Stimulated activated CD4-positive, alpha-beta T cell treated with anti-CD3 and anti-CD28 coated beads, TNF-alpha, amount 100 ng/mL, for 48 hours (primary cell): ENCODE results near the gene FAF2.

ENCODE experiments used
- DNase-seq, 3 donors: peaks; one replicate each; pipeline ENCODE4 v3.0.0-alpha.2; 2020; ENCODE audit warnings: low read depth in 3 of 3

FAF2 gene

DNA sequence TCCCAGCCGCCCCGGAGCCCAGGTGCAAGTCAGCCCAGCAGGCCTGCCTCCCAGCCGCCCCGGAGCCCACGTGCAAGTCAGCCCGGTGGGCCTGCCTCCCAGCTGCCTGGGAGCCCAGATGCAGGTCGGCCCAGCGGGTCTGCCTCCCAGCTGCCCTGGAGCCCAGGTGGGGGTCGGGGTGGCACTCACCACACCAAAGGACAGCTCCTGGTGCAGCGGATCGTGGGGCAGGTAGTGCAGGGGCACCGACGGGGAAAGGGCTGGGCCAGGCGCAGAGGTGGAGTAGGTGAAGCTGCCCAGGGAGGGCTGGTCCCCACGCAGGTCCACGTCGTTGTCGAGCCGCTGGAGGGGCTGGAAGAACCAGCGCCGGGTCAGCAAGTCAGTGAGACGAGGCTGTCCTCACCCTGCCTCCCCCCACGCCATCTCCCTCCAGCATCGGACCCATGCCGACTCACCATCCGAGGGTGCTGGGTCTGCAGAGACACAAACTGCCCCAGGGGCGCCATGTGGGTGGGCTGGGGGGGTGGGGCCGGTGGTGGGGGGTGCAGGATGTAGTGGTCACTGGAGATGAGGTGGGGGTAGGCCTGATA, 82.3 kb downstream of the FAF2 start:
- DNase-seq = no peak

DNA sequence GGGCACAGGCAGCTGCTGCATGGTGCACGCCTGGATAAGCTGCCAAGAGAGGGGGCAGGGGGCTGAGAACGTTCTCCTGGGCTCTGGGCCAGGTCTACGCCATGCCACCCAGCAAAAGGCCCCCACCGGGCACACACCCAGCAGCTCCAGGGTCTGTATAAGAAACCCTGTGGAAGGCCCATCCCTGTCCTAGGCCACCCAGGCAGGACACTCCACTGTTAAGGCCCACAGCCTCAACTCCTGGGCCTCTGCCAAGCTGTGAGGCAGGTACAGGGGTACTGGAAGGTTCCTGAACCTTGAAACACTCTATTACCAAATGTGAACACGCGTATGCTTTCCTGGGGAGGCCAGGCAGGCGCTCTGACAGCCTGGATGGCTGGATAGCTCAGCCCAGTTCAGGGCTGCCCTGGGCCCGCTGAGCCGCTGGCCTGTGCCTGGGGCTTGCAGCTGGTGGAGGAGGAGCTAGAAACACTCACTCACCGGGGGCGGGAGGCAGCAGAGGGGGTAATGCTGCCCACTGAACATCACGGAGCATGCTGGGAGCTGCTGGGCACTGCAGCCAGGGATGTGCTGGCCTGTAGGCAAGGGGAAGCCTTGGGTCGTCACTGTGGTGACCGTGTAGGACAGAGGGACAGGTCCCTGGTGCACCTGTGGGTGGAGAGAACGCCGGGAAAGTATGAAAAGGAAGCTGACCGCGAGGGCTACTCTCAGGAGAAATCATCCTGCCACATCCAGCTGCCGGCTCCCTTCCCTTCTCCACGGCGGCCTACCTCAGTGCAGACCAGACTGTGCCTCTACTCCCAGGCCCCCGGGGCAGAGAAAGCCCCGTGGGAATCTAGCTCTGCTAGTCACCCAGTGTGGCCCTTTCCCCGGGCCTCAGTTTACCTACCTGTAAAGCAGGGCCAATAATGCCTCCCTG, 83.1 kb downstream of the FAF2 start:
- no peak for DNase-seq

DNA sequence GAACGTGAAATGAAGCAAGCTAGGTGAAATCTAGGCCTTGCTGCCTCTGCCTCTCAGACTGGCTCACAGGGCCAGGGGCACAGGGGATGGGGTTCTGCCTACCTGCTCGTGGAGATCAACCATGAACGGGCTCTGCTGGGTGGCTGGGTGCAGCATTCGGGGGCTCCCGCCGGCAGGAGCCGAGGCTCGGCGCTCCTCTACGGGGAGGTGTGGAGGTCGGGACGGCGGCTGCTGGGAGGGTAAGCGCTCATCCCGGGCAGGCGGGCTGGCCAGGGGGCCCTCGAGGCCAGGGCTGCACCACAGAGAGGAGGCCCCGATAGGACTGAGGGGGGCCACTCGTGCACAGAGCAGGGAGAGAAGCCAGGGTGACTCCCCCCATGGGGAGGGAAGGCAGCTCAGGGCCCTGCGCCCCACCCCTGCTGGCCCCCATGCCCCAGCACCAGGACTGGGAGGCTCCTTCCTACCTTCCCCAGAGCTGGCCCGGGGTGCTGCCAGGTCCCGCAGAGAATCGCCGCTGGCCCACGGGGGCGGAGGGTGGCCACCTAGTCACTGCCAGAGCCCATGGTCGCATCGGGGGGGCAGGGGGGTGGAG, 83.8 kb downstream of the FAF2 start:
- DNase-seq = no peak

- DNase-seq = no peak
Measured at GRCh38 chr5:176532795-176533194, 84.6 kb downstream of the FAF2 start.

GRCh38 chr5:176533390-176533789, 85.2 kb downstream of the FAF2 start:
- DNase-seq = no peak

DNA sequence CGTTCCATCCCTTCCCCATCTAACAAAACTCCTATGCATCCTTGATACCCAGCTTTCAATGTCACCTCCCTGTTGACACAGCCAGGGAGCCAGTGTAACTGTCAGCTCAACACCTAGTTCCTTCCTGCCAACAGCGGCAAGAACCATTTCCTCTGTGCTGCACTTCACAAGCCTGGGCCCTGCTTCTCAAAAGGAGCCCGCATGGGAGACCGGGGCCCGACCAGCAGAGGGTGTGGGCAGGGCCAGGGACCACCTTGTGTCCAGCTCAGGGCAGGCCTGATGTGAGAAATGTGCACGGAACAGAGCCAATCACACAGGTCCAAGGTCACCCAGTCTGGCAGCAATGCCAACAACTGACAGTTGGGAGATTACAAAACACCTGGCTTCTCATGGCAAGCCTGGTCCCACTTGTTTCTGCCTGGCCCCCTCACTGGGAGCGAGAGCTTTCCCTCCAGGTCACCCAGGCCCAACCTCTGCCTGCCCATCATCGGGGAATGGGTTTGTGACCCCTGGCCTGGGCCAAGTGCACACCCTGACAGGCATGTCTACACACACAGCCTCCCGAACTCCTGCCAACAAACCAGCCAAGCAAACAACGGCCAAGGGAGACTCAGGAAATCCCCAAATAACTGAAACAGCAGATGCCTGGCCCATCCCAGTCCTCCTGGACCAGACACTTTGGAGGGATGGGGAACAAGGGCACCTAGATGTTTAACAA, 85.9 kb downstream of the FAF2 start:
- no peak for DNase-seq

- no peak for DNase-seq
Measured at GRCh38 chr5:176534640-176535039, 86.5 kb downstream of the FAF2 start.

- DNase-seq = no peak
Measured at GRCh38 chr5:176535101-176535663, 87.0 kb downstream of the FAF2 start.

GRCh38 chr5:176535664-176536131, 87.5 kb downstream of the FAF2 start:
- no peak for DNase-seq

GRCh38 chr5:176536132-176536901, 88.1 kb downstream of the FAF2 start:
- no peak for DNase-seq

DNA sequence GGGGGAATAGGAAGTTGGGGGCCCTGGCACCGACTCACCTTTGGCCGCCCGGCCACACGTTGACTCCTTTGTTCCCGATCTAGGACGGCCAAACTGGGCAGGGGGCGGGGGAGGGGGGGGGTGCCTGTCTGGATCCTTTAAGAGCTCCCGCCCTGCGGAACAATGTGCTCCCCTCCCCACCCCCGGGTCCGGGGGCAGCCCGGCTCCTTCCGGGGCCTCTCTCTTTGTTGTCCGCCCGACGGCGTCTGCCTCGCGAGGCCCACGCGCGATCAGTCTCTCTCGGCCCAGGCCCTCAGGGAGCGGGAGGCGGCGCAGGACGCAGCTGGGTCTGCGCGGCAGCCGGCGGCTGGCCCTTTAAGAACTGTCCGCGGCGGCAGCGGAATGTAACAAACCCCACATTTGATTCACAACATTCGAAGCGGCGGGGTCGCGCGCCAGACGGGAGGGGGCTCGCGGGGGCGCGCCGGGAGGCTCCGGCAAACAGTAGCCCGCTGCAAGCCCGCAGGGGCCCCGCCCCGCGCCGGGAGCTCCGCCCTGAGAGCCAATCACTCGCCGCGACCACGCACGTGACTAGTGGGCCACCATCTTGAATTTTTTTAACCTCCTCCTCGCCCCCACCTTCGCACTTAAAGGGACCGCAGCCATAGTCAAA, 88.8 kb downstream of the FAF2 start, which contains the start of gene RNF44:
RNF44 (minus strand) TSS at position 501 of the 652 bp plus-strand sequence. CDS start 4,930 bp downstream, outside the sequence.
- DNase-seq = peak; percentile 95 to 98 (median 95)

DNA sequence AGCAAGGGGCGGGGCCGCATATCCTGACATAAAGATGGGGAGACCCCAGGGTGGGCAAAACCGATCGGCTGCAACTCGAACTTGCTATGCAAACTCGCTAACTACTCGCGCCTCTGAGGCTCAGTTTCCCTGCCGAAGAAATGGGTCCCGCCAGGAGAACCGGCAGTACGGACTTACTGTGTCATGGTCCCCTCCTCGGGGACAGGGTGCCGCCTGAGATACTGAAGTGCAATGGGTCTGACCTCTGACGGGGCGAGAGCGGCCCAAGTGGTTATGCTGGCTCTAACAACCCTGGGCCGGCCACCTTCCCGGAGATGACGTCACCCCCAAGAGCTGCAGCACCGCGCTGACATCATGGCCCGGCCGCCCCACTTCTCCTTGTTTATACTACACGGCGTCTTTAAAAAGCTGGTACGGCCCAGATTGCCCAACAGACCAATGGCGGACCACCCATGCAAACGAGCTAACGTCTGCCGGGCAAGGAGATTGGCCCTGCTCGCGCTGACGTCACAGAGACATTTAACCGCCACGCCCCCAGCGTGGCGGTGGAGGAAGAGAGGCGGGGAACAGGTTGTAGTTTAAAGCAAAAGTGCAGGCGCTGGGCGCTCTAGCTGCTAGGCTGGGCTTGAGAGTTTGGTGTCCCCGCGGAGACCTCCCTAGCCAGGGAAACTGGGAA, 89.5 kb downstream of the FAF2 start:
- peak; percentile 91 to 97 (median 92) for DNase-seq

GRCh38 chr5:176538230-176538988, 90.2 kb downstream of the FAF2 start:
- no peak for DNase-seq

- no peak for DNase-seq
Measured at GRCh38 chr5:176538989-176539384, 90.8 kb downstream of the FAF2 start.

GRCh38 chr5:176540476-176540899, 92.3 kb downstream of the FAF2 start:
- DNase-seq = no peak

GRCh38 chr5:176540956-176541337, 92.8 kb downstream of the FAF2 start:
- DNase-seq = no peak

DNA sequence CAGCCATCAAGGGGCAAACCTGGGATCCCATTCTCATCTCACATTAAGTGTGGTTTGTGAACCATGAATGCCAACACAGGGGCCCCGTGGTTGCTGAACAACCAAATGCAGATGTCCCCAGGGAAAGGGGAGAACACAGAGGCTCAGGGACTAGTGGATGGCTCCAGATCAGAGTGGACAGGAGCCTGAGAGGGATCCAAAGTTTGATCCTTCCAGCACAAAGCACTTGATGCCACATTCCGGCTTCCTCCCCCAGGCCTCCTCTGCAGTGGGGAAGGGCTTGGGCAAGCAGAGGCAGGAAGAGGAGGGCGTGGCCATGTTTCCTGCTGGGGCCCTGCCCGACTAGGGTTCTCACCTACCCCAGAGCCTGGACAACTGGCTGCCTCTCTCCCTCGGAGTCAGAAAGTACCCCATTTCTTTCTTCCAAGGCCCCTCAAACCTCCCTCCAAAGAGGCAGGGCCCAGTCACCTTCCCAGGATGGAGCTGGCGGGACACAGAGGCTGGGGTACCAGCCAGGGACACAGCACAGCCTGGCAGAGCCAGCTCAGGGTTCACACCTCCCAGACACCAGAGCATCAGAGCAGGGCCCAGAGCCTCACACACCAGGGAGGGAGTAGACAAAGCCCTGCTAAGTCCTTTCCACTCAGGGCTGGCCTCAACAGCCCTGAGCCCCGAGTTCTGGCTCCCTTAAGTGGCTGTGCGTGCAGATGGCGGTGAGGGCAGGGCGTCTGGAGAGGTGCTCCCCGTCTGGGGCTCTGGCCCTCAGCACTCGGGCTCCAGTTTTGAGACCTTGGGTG, 93.4 kb downstream of the FAF2 start:
- DNase-seq = no peak

GRCh38 chr5:176542135-176542595, 94.0 kb downstream of the FAF2 start:
- DNase-seq = peak in 1 of 3 donors; percentile 65
